Thoracic aorta (tissue), 2 donors: ENCODE data around the gene PGAP3. TPM values are rescaled to one million over a fixed set of nuclear protein-coding genes. Genes with fewer than 3 reads are reported as not detected.

Experiments used
- ATAC-seq: fragments of 150-250 bp; one replicate; pipeline ENCODE4 v1.8.0; 2017; ENCODE audit warnings: low read depth; ENCODE audit not compliant: insufficient number of reproducible peaks, low FRiP score
- DNase-seq: peaks from one replicate; pipeline ENCODE4 v3.0.0-alpha.2; 2020; ENCODE audit warnings: low spot score
- H3K27ac ChIP-seq, 2 donors: fragments of 200-600 bp; sonication (generic); 1 replicate in 1 of 2; 2 replicates in 1 of 2; pipeline ENCODE4 v1.5.1; 2016; ENCODE audit warnings: mild to moderate bottlenecking in 2 of 2, moderate library complexity in 2 of 2
- H3K27me3 ChIP-seq: fragments of 200-600 bp; sonication (generic); replicated peaks from 2 replicates; pipeline ENCODE4 v1.6.0; 2016; ENCODE audit warnings: mild to moderate bottlenecking; ENCODE audit not compliant: insufficient read depth
- H3K36me3 ChIP-seq: fragments of 200-600 bp; sonication (generic); one replicate; pipeline ENCODE4 v1.5.1; 2016
- H3K4me1 ChIP-seq, 2 donors: fragments of 200-600 bp; sonication (generic); 1 replicate in 1 of 2; 2 replicates in 1 of 2; pipeline versions ENCODE4 v1.5.1 to v1.6.0; 2016; ENCODE audit warnings: low read depth in 2 of 2, mild to moderate bottlenecking in 1 of 2; ENCODE audit not compliant: control insufficient read depth in 1 of 2
- H3K4me3 ChIP-seq: fragments of 200-600 bp; sonication (generic); 2 replicates; pipeline ENCODE4 v1.5.1; 2016; ENCODE audit warnings: mild to moderate bottlenecking
- H3K9me3 ChIP-seq: fragments of 200-600 bp; sonication (generic); 2 replicates; pipeline ENCODE4 v1.5.1; 2016
- total RNA-seq, 2 donors: library from RNA; depleted of rRNA; stranded (reverse); fragments of >200 nt; gene quantifications; one replicate each; pipeline versions ENCODE4 v1.1.0 to v1.2.3, GENCODE V29; 2016
- TF ChIP-seq, protein P1 (sequence below): fragments of 200-600 bp; sonication (generic); IDR thresholded peaks from one replicate; pipeline ENCODE4 v1.5.1; 2019; ENCODE audit warnings: antibody characterized with exemption

PGAP3 gene
- total RNA-seq, 2 donors from 2014 or later: 19.9 to 27.2 TPM

GRCh38 chr17:39641097-39641496 lies 46.8 kb downstream of the PGAP3 start:
- TF ChIP-seq, protein P1, sequence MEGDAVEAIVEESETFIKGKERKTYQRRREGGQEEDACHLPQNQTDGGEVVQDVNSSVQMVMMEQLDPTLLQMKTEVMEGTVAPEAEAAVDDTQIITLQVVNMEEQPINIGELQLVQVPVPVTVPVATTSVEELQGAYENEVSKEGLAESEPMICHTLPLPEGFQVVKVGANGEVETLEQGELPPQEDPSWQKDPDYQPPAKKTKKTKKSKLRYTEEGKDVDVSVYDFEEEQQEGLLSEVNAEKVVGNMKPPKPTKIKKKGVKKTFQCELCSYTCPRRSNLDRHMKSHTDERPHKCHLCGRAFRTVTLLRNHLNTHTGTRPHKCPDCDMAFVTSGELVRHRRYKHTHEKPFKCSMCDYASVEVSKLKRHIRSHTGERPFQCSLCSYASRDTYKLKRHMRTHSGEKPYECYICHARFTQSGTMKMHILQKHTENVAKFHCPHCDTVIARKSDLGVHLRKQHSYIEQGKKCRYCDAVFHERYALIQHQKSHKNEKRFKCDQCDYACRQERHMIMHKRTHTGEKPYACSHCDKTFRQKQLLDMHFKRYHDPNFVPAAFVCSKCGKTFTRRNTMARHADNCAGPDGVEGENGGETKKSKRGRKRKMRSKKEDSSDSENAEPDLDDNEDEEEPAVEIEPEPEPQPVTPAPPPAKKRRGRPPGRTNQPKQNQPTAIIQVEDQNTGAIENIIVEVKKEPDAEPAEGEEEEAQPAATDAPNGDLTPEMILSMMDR: no peak
- DNase-seq: no peak
- H3K4me1 ChIP-seq: peaks cover 29 to 44% of the 10 kb centered on the region in 2 donors

GRCh38 chr17:39640591-39641031 lies 47.2 kb downstream of the PGAP3 start:
- ATAC-seq: no peak
- TF ChIP-seq, protein P1: no peak
- H3K27me3 ChIP-seq: no peaks in the 10 kb centered on the region
- peaks cover 29 to 48% of the 10 kb centered on the region in 2 donors for H3K4me1 ChIP-seq
- no peak overlapping the region for H3K27ac ChIP-seq
- DNase-seq: no peak
- H3K36me3 ChIP-seq: no peaks in the 10 kb centered on the region
- no peak overlapping the region for H3K4me3 ChIP-seq
- no peaks in the 10 kb centered on the region for H3K9me3 ChIP-seq

More at GRCh38 chr17:39641097-39641496, 46.8 kb downstream of the PGAP3 start:
- ATAC-seq: no peak
- Histone ChIP-seq H3K27ac (no peak overlapping the region), H3K27me3 (no peaks in the 10 kb centered on the region), H3K4me3 (no peak overlapping the region), H3K9me3 (no peaks in the 10 kb centered on the region), H3K36me3 (no peaks in the 10 kb centered on the region)

GRCh38 chr17:39639566-39640458 lies 48.0 kb downstream of the PGAP3 start:
- Histone ChIP-seq H3K4me3 (no peak overlapping the region), H3K36me3 (no peaks in the 10 kb centered on the region), H3K27me3 (no peaks in the 10 kb centered on the region), H3K27ac (no peak overlapping the region), H3K4me1 (peaks cover 29 to 48% of the 10 kb centered on the region in 2 donors), H3K9me3 (no peaks in the 10 kb centered on the region)
- no peak for ATAC-seq
- TF ChIP-seq, protein P1: no peak
- DNase-seq: no peak

DNA sequence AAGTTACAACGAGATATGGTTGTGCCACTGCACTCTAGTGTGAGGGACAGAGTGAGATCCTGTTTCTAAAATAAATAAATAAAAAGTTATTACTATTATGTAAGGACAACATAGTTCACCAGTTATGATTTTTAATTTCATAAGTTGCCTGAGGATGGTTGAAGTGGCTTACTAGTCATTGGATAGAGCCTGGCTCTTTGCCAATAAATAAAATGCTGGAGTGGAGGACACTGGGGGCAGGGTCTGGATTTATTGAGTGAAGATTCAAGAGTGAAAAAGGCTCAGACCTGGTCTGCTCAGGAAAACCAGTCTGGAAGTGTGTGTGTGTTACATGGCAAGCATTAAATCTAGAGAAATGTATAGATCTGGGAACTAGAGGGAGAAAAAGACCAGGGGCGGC lies 48.8 kb downstream of the PGAP3 start:
- Histone ChIP-seq H3K27me3 (no peaks in the 10 kb centered on the region), H3K27ac (no peak overlapping the region), H3K4me3 (no peak overlapping the region), H3K4me1 (peaks cover 29 to 48% of the 10 kb centered on the region in 2 donors), H3K36me3 (no peaks in the 10 kb centered on the region), H3K9me3 (no peaks in the 10 kb centered on the region)
- no peak for ATAC-seq
- TF ChIP-seq, protein P1: no peak
- no peak for DNase-seq

GRCh38 chr17:39638317-39638716 lies 49.5 kb downstream of the PGAP3 start:
- DNase-seq (no peak), ATAC-seq (no peak)
- H3K4me3 ChIP-seq: peak overlapping the region; percentile 92
- H3K27me3 ChIP-seq: no peaks in the 10 kb centered on the region
- no peak overlapping the region for H3K27ac ChIP-seq
- TF ChIP-seq, protein P1: no peak
- H3K9me3 ChIP-seq: no peaks in the 10 kb centered on the region
- H3K36me3 ChIP-seq: no peaks in the 10 kb centered on the region
- peaks cover 29 to 44% of the 10 kb centered on the region in 2 donors for H3K4me1 ChIP-seq
